GM21381 (cell line): ENCODE results near the gene CPNE4.

ENCODE experiments used
- ATAC-seq: cut with Tn5 transposase; IDR thresholded peaks from one replicate; pipeline ENCODE4 v1.9.1; 2021; ENCODE audit warnings: mild to moderate bottlenecking, moderate library complexity; ENCODE audit not compliant: unreplicated experiment

The CPNE4 gene

DNA sequence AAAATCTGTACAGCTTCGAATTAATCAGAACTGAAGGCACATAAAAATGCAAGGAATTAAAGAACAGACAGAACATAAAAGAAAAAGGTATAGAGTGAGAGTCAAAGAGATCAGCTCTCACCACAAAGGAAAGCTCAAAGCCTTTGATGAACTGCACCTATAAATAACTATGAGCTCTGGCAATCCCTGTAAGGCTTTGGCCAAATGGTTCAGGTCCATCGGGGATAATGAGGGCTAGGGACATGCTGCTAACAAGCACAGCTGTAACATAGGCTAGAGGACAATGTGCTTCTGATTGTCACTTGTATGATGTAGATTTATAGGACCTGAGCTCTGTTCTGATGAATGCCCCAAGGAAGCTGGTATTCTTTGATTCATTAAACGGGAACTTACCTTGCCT, 418.1 kb downstream of the CPNE4 start:
- no peak for ATAC-seq

DNA sequence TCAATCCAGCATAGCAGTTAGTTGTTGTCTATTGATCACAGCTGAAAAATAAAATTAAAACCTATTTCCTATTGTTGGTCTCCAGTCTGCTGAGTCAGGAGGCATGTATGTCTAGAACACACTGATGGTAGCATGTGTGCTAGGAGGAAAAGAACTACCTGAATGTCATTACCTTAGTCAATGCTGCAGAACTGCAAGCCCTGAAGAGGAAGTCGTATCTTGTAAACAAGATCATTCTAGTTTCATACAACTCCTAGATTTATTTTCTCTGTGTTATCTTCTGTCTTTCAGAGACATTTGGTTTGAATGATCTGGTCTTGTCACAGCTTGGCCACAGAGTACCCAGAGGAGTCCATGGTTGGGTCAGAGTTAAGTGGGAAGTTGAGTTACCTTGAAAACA, 422.1 kb downstream of the CPNE4 start:
- ATAC-seq: no peak

DNA sequence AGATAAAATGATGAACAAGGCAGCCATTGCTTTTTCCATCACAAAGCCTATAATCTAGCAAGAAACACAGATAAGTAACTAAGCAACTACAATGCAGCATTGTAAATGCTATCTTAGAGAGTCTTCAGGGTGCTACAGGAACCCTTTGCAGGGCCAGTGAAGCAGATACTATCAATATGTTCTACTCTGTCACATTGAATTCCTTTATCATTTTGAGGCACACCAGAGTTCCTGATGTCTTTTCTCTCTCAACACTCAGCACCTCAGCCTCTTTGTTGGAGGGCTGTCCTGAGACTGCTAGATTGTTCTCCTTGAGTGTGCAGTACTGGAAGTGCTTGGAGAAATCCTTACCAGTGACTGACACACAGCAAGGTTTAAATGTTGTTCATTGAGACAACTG, 424.6 kb downstream of the CPNE4 start:
- no peak for ATAC-seq

DNA sequence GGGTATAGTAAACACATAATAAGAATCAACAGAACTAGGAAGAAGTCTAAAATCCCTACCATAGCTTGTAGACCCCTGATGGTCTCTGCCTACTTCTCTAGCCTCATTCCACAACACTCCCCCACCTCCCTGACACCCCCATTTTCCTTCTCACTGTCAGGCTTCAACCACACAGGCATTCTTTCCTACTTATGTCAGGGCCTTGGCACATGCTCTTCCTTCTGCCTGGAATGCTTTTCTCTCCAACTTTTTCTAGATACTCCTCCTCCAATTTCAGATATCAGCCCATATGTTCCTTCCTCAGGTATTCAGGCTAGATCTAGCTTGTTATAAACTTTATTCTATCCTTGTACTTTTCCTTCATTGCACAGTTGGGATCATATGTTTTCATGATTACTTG, 426.1 kb downstream of the CPNE4 start:
- no peak for ATAC-seq

DNA sequence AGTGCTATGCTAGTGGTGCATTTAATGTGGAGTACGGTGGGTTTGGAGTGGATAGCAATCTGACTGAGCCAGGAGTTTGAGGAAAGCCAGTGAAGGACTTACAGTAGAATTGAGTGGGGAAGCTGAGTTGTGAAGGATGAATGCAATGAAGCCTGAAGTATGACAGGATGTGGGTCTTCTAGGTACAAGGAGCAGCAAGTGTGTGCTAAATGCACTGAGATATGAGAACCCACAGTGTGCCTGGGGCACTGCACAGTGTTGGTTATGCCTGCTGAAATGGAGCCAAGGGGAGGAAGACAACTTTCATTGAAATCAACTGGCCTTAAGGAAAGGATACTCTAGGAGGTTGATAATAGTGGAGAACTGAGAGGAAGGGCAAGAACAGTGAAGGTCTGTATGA, 426.5 kb downstream of the CPNE4 start:
- no peak for ATAC-seq

DNA sequence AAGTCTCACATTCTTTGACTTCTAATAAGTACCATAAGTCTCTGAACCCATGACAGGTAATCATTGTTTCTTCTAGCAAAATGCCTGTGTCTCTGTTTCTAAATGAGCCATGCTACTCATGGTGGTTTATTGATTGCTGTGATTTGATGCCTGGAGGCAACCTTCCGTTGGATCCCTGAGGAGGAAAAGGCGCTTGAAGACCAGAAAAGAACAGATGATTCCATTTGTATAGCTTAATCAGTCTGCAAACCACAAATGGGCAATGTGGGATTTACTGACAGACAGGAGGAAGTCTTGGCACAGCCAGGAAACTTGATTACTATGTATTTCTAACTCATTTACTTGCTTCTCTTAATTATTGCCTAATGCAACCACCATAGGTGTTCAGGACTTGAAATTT, 428.9 kb downstream of the CPNE4 start:
- no peak for ATAC-seq

DNA sequence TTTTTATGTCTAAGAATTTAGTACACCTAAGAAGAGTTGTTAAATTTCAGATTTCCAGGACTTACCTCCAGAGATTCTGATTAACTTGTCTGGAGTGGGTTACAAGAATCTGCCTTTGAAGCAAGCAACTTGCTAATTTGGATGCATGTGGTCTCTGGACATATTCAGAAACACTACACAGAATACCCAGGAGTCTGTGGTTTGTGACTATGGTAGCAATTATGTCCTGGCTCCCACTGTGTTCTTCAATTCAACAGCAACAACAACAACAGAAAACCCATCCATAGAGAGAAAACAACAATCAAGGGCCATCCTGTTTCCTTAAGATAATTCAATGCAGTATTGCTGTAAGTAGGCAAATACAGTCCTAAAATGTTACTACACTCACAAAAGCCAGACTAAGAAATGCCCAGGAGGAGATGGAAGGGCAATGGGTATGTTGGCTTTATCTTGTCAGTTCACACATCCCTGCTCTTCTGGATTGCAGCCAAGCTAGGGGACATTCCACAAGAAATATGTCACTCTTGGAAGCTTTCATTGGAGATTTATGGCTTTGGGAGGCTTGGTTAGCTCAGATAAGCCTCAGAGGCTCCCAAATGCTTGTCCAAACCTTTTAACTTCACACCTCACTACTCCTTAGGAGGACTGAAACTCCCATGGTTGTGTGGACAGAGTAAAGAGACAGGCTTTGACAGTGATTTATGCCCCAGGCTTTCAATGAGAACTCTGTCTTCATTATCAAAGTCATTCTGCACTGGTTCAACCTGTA, 432.6 kb downstream of the CPNE4 start:
- no peak for ATAC-seq

DNA sequence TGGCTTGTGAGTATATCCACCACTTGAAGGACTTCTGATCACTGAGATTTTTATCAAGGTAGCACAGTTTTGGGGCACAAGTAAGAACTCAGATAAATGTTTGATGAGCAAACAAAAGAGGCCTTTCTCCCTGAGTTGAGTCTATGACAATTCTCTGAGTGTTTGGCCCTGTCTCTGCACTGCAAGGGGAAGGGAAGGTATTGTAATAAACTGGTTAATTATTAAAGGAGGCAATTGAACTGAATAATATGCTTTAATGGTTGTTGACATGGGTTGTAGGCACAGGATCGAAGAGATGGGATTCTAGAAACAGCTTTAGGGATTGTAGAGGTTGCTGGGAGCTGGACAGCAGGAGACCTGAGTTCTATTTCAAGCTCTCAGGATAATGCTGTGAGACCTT, 437.0 kb downstream of the CPNE4 start:
- no peak for ATAC-seq

DNA sequence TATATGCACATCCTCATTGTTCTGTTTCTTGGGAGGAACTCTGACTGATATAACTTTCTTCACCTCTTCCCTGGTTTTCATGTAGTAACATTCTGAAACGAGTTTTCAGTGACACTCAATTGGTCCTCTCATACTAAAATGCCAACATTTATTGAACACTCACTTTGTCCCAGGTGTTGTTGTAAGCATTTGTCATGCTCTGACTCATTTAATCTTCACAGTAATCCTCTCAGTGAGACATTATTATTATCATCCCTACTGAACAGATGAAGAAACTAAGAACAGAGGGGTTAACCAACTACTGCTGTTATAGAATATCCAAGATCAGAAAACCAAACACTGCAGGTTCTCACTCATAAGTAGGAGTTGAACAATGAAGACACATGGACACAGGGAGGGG, 437.9 kb downstream of the CPNE4 start:
- no peak for ATAC-seq

DNA sequence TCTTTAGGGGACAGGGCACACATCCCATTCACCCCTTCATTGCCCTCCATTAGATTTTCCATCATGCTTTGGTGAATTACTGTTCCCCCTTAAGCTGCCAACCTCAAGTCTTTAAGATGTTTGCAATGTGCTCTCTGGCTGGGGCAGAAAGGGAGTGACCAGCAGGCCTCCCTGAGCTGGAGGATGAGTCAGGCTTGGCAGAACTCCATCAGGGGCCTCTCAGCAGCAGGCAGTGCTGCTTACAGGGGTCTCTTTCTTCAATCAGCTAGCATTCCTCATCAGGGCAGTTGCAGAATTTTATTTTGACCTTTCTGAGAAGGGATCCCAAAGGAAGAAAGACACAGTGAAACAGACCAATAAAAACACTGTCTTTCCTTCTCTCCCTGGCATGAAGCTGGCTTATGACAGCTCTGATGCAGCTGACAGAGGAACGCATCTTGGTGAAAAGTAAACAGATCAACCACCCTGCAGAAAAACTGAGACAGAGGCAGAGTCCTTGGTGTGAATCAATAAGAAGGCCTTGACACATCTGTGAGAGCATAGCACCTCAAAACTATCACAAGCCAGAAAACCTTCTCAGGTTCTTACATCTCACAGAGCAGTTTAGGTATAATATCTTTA, 443.3 kb downstream of the CPNE4 start:
- no peak for ATAC-seq

DNA sequence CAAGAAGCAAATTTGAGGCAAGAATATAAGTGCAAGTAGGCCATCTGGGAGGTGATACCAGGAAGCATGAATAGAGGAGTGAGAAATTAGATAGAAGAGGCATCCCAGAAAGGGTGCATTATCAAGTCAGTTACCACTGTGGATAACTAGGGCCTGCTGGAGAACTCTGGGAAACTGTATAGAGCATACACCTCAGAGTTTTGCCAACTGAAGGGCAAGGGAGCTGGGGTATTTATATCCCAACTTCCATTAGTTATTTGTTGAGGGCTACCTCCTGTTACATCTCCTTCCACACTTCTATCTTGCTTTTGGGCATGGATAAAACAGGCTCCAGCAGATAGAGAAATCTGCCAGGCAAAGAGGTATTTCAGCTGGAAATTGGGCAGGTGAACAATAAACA, 448.5 kb downstream of the CPNE4 start:
- ATAC-seq: no peak

DNA sequence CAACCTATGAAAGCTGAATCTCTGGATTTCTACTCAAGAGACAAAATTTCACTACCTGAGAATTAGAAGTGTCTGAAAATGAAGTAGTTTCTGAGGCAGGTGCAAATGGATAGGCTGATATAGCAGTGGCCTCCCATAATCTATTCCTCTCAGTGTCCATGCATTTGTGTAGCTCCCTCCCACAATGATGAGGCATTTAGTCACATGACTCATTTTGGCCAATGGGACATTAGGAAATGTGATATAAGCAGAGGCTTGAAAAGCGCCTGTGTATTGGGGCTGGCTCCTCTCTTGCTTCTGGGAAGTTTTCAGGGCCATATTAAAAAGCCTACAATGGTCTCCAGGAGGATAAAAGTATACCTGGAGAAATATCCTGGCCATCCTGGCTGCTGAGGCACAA, 452.4 kb downstream of the CPNE4 start:
- ATAC-seq: no peak

DNA sequence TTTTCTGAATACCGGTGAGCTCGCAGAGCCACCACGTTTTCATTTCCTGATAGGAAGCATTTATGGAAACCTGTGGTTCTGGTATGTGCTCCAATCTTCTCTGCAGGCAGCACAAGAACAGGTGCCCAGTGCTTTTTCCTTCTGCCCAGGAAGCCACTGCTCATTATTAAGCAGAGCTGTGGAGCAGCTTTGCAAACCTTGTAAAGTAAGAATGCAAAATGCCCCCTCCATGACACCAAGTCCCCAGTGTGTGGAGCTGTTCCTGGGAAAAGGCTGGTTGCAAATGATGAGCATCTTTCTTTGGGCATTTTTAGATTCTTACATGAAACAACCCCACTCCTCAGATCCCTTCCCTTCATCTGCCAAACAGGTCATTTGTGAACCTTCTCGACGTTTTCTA, 466.4 kb downstream of the CPNE4 start:
- no peak for ATAC-seq

DNA sequence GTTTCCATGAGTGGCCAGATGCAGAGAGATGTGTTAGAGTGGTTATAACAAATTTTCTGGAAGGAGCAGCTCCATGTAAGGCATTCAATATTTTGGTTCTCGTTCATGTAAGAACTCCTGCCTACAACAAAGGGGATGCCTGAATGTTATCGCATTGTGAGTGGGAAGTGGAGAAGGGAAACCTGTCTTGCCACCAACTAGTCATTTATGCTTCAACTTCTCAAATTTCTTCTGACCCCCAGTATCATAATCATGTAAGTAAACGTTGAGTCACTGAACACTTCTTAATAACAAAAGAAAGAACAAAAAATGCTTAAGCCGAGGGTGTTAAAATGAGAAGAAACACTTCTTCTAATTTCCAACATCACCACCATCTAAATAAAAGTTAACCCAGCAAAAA, 470.0 kb downstream of the CPNE4 start:
- ATAC-seq: no peak

DNA sequence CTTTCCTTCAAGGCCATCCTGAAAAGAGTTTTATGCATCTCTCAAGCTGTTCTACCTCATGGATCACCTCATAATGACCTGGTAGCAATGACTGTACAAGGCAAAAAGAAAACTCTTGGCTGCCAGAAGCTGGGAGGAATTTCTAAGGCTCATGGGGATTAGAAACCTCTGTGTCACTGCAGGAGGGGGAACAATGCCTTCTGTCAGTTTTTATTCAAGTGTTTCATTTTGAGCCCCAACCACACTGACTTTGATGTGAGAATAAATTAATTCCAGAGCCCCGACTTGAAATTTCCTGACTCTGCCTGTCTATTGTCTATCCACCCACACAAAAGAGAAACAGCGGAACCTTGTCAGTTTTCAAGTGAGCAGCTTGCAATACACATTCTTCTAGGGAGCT, 473.3 kb downstream of the CPNE4 start:
- no peak for ATAC-seq

DNA sequence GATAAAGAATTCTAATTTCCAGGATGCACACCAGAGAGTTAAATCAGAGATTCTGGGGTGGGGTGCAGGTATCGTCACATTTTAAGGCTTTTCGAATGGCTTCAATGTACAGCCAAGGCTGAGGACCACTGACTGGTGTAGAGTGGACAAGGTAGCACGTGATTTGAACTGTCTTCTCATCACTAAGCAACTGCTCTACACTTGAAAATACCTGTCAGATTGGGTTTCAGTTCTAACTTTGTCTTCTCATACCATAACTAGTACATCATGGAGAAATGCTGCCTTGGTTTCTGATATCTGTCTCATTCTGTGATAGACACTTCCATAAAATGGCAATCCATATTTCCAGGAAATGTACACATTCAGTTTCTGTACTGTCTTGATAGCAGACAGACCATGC, 474.0 kb downstream of the CPNE4 start:
- ATAC-seq: no peak

DNA sequence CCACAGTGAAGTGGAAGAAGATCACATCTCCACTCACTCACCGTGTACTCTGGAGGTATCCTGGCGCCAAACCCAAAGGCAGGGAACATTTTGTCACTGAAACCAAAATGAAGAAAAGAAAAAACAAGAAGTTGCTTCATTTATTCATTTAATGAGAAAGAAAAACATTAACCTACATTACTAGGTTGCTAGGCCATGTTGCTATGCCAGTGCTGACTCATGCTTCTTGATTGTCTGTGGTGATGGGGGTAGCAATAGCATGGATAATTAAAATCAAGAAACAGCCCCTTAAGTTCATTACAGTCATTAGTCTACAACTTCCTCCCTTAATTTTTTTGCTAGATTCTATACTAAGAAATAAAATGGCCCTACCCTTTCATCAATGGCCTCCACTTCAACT, 479.4 kb downstream of the CPNE4 start:
- ATAC-seq: no peak

DNA sequence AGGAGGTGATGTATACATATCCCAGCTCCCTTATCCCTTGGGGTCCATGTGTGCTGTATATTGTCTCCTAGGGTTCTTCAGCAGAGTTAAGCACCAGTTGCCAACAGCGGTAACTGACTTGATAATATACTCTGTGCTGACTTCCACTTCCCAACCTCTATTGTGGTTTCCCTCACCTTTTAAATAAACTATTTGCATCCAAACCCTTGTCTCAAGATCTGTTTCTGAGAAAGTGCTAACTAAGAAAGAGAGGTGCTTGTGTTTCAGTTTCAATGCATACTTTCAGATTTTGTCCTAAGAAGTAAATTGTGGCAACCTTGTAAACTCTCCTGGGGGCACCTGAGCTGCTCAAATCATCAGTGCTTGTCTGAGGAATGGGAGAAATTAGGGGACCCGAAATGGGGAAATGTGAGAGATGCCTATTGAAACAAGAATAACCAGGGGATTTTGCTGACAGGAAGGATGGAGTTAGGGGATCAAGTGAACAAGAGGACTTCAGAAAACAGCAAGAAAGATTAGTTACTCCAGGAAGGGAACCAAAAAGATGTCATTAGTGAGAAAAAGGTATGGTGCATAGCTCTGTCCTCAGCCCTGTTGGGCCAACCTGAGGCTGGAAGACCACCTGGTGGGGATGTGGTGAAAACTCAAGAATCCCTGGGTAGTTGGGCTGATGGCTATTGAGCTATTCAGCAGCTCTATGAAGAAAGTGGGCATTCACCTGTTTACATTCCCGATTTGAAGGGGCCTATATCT, 481.1 kb downstream of the CPNE4 start:
- ATAC-seq: peak; percentile 98

DNA sequence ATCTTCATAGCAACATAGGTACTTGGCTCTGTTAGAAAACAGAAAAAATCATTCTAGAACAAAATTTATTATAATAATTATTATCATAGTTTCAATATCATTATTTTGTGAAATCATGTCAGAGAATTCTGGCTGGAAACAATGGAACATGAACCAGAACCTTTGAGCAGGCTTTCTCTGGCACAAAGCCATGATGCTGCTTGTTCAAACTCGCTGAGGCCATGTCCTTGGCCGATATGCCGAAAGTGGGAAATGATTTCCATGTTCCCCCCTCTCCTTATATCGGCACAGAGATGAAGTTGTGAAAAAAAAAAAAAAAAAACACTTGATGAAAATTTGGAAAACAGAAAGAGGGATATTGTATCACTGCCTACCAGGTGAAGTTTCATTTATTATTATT, 483.1 kb downstream of the CPNE4 start:
- ATAC-seq: no peak

DNA sequence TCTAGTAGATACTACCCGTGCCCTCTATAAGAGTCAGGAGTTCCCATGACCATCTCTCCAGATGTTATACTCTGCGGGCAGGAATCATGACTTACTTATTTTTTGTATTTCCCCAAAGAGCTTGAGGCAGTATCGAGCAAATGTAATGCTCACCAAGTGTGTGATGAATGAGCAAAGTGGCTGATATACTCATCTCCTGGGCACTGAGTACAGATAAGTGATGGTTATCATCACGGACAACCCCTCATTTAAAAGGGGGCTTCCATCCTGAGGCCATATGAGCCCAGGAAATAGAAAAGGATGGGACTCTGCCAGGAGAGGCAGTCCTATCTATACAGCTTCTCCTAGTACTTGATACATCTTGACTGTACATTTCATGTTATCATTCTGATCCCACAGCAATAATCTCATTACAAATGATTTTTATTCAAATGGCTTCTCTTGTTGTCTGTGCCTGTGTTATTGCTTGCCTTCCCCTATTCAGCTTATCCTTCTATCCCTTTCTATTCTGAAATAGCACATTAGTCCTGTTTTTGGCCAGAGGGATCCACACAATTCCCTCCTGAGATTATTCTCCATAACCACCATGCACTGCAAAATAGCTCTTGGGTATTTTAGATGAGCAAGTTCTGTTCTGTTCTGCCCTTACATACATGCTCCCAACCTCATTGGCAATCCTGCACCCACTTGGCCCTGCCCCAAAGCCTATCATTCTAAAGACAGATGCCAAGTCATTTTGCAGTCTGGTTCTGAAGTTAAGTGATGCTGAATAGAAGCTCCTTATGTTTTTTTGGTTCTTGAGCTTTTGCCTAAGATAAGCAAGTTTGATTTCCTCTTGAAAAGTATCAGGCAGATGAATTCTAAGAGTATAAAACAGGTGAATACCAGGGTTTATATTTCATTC, 484.0 kb downstream of the CPNE4 start:
- ATAC-seq: no peak

DNA sequence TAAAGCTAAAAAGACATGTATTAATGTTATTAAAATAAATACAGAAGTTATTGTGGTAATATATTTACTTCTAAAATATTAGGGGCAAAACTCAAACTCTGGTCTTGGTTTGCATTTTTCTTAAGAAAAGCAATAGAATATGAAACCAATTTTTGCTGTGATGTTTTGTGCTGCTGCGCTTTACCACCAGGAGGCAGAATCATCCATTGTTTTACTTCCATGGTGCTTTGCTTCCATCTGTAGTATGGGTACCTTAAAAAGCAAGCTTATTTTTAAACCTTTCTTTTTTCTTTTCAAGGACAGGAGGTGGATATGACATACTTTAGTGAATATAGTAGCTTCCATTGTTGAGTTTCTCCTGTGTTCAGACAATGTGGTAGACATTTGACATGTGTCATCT, 485.5 kb downstream of the CPNE4 start:
- ATAC-seq: no peak
